HCT116 (cell line): ENCODE measurements around the gene FNBP1. TPM values are rescaled to one million over a fixed set of nuclear protein-coding genes. Genes with fewer than 3 reads are reported as not detected.
"Not testable (repeated sequence)": the region's sequence is repeated elsewhere in the genome, so short reads cannot be mapped to it uniquely, and the experiment has no call there.

ENCODE experiments used
- ATAC-seq: fragments of 200-7000 bp; cut with Tn5 transposase; 2 replicates; pipeline ENCODE4 v1.9.1; 2020; ENCODE audit warnings: mild to moderate bottlenecking, moderate library complexity
- BruUV-seq: library from RNA; stranded (reverse); fragments of 400-500 nt; replicated peaks from 2 replicates; lab custom pipeline; 2021; lab: Mats Ljungman, UMichigan
- CTCF ChIA-PET: fragments of 300-600 bp; sonication (Branson Sonifier 250); formaldehyde crosslinking; loops from one replicate; lab custom pipeline; 2021; ENCODE audit warnings: antibody characterized with exemption; lab: Charles Lee
- POLR2A ChIA-PET: fragments of 300-600, 350-600 bp; sonication (Branson Sonifier 250); formaldehyde crosslinking; loops from one replicate; lab custom pipeline; 2021; ENCODE audit warnings: antibody characterized with exemption; lab: Charles Lee
- RAD21 ChIA-PET, 2 experiments: fragments of 300-600 bp; sonication (Branson Sonifier 250); formaldehyde crosslinking; loops; one replicate each; lab custom pipeline; 2023; ENCODE audit warnings: low total read pairs in 2 of 2; ENCODE audit not compliant: uncharacterized antibody in 2 of 2, unreplicated experiment in 2 of 2, low non-redundant PET in 1 of 2; lab: Charles Lee
- DNase-seq: peaks from one replicate; pipeline ENCODE4 v3.0.0-alpha.2; 2010; ENCODE audit warnings: low read depth, low spot score
- H2AFZ ChIP-seq: fragments of 200-600 bp; shearing (Covaris generic), sonication (generic); 2 replicates; pipeline ENCODE4 v1.6.1; 2017; ENCODE audit warnings: low read depth, mixed run types, mixed read lengths, antibody characterized with exemption, low read length; ENCODE audit not compliant: poor library complexity, severe bottlenecking
- H3K27ac ChIP-seq: 2 replicates; pipeline ENCODE4 v1.5.1; 2012; ENCODE audit warnings: low read depth, low read length
- H3K27me3 ChIP-seq: fragments of 200-600 bp; sonication (generic); 2 replicates; pipeline ENCODE4 v1.6.1; 2016; ENCODE audit warnings: mixed run types, low read length, mixed read lengths; ENCODE audit not compliant: insufficient read depth
- H3K36me3 ChIP-seq, 2 experiments: fragments of 200-500 bp in 1 of 2; fragments of 200-600 bp in 1 of 2; sonication (Bioruptor generic) in 1 of 2; sonication (generic) in 1 of 2; 2 replicates each; pipeline versions ENCODE4 v1.5.1 to v1.6.1; 2014 to 2016; ENCODE audit warnings: low read length in 2 of 2, inconsistent platforms in 1 of 2, mixed read lengths in 1 of 2, mixed run types in 1 of 2; ENCODE audit not compliant: insufficient read depth in 2 of 2, control insufficient read depth in 1 of 2
- H3K4me1 ChIP-seq, 2 experiments: fragments of 200-600 bp in 1 of 2; sonication (generic) in 1 of 2; 2 replicates each; pipeline versions ENCODE4 v1.5.1 to v1.6.1; 2012 to 2017; ENCODE audit warnings: low read length in 2 of 2, inconsistent platforms in 1 of 2, mild to moderate bottlenecking in 1 of 2, mixed read lengths in 1 of 2, mixed run types in 1 of 2, moderate library complexity in 1 of 2; ENCODE audit not compliant: insufficient read depth in 2 of 2, control insufficient read depth in 1 of 2
- H3K4me2 ChIP-seq: fragments of 200-600 bp; sonication (generic); 2 replicates; pipeline ENCODE4 v1.6.1; 2017; ENCODE audit warnings: mixed run types, low read length, mixed read lengths
- H3K4me3 ChIP-seq, 2 experiments: fragments of 200-600 bp in 1 of 2; sonication (generic) in 1 of 2; replicated peaks in 1 of 2; 2 replicates each; pipeline ENCODE4 v1.5.1; 2011 to 2016; ENCODE audit warnings: low read length in 2 of 2, control low read depth in 1 of 2, low read depth in 1 of 2, mild to moderate bottlenecking in 1 of 2, mixed read lengths in 1 of 2, mixed run types in 1 of 2
- H3K79me2 ChIP-seq: fragments of 200-600 bp; sonication (generic); 2 replicates; pipeline ENCODE4 v1.6.1; 2017; ENCODE audit warnings: mild to moderate bottlenecking, mixed run types, low read length, moderate library complexity, mixed read lengths; ENCODE audit not compliant: insufficient read depth
- H3K9ac ChIP-seq: fragments of 200-600 bp; sonication (generic); 2 replicates; pipeline ENCODE4 v1.6.1; 2016; ENCODE audit warnings: low read length, mixed read lengths
- H3K9me2 ChIP-seq: fragments of 200-600 bp; sonication (generic), shearing (Covaris generic); 2 replicates; pipeline ENCODE4 v1.6.1; 2017; ENCODE audit warnings: mixed run types, mild to moderate bottlenecking, moderate library complexity; ENCODE audit not compliant: insufficient read depth
- H3K9me3 ChIP-seq, 2 experiments: fragments of 200-500 bp in 1 of 2; fragments of 200-600 bp in 1 of 2; sonication (Bioruptor generic) in 1 of 2; sonication (generic) in 1 of 2; 2 replicates each; pipeline ENCODE4 v1.6.1; 2014 to 2017; ENCODE audit warnings: low read length in 2 of 2, mixed read lengths in 2 of 2, inconsistent platforms in 1 of 2, low read depth in 1 of 2, mild to moderate bottlenecking in 1 of 2, mixed run types in 1 of 2, moderate library complexity in 1 of 2; ENCODE audit not compliant: control insufficient read depth in 1 of 2, insufficient read depth in 1 of 2
- H4K20me1 ChIP-seq: fragments of 200-600 bp; sonication (generic), shearing (Covaris generic); 2 replicates; pipeline ENCODE4 v1.6.1; 2017; ENCODE audit warnings: mixed run types, mild to moderate bottlenecking, moderate library complexity; ENCODE audit not compliant: insufficient read depth
- CEBPB ChIP-seq: IDR thresholded peaks from 2 replicates; pipeline ENCODE4 v1.6.1; 2012; ENCODE audit warnings: low read depth
- EGR1 ChIP-seq: IDR thresholded peaks from 2 replicates; pipeline ENCODE4 v1.6.1; 2012; ENCODE audit warnings: low read depth
- EZH2phosphoT487 ChIP-seq: fragments of 200-600 bp; IDR thresholded peaks from 2 replicates; pipeline ENCODE4 v1.6.1; 2018; ENCODE audit warnings: antibody characterized with exemption, borderline replicate concordance
- POLR2A ChIP-seq: IDR thresholded peaks from 2 replicates; pipeline ENCODE4 v1.7.0; 2011; ENCODE audit warnings: borderline replicate concordance; ENCODE audit not compliant: insufficient read depth, insufficient read length; ENCODE audit errors: extremely low read depth
- SIN3A ChIP-seq: IDR thresholded peaks from 2 replicates; pipeline ENCODE4 v1.6.1; 2012; ENCODE audit warnings: low read depth
- YY1 ChIP-seq: IDR thresholded peaks from 2 replicates; pipeline ENCODE4 v1.6.1; 2011; ENCODE audit warnings: low read length, low read depth, moderate library complexity, mild to moderate bottlenecking; ENCODE audit not compliant: insufficient replicate concordance; ENCODE audit errors: extremely low read depth
- ZNF274 ChIP-seq: fragments of 200-500 bp; sonication (Bioruptor generic); IDR thresholded peaks from 2 replicates; pipeline ENCODE4 v1.6.1; 2014; ENCODE audit warnings: mild to moderate bottlenecking, low read depth, low read length, inconsistent platforms
- intact Hi-C: fragments of 100-400 bp; cut with micrococcal nuclease; formaldehyde crosslinking; loops from 2 replicates; pipeline ENCODE4 v1.10.0; 2022
- total RNA-seq: library from RNA; stranded (reverse); gene quantifications from one replicate; pipeline ENCODE4 v1.2.1, GENCODE V29; 2021; ENCODE audit not compliant: unreplicated experiment
- TF ChIP-seq, protein P1 (sequence below): IDR thresholded peaks from 2 replicates; pipeline ENCODE4 v1.6.1; 2012; ENCODE audit warnings: low read depth
- TF ChIP-seq, protein P2 (sequence below): IDR thresholded peaks from 2 replicates; pipeline ENCODE4 v1.6.1; 2012

The FNBP1 gene
- total RNA-seq, 1 experiment from 2014 or later: 25.0 TPM

DNA sequence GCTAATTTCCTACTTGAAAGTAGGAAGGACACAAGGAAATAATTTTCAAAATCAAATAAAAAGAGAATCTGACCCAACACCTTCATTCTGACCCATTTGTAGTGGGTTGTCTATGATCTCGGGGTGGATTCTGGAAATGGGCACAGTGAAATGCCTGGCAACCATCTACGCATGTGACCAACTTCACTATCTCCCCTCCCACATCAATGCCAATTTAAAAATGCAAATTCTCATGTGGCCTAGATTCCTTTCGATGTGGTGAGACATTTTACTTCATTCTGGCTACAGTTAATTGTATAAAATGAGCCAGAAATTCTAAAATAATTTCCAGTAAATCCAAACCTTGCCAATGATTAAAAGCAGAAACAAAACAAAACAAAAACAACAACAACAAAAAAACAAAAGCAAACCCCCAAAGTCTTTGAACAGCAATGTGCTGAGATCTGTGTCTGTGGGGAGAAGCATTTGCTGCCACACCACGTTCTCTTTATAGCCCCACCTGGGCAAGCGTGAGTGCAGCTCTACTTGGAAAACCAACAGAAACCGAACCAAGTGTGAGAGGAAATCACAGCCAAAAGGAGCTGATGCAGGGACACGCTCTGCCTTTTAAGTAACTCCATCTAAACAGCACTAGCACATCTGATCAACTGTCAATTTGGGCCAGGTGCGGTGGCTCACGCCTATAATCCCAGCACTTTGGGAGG lies 148.7 kb downstream of the FNBP1 start:
- RAD21 ChIA-PET: no interaction called here
- Histone ChIP-seq H3K27ac (no peak overlapping the region), H2AFZ (no peak overlapping the region), H3K9me3 (no peaks in the 10 kb centered on the region), H3K4me2 (no peak overlapping the region), H3K36me3 (no peaks in the 10 kb centered on the region), H3K9me2 (no peaks in the 10 kb centered on the region), H4K20me1 (no peaks in the 10 kb centered on the region), H3K27me3 (no peaks in the 10 kb centered on the region), H3K4me1 (peaks cover 0 to 5% of the 10 kb centered on the region in 2 experiments; a peak in 2 of 4 replicates), H3K9ac (no peak overlapping the region), H3K79me2 (no peaks in the 10 kb centered on the region), H3K4me3 (no peak overlapping the region)
- no peak for ATAC-seq
- intact Hi-C loops: no loop called here
- BruUV-seq: no TSS peak
- no peak for DNase-seq
- POLR2A ChIA-PET: no interaction called here
- TF ChIP-seq ZNF274 (no peak), SIN3A (no peak), CEBPB (no peak), POLR2A (no peak)
- TF ChIP-seq, protein P1, sequence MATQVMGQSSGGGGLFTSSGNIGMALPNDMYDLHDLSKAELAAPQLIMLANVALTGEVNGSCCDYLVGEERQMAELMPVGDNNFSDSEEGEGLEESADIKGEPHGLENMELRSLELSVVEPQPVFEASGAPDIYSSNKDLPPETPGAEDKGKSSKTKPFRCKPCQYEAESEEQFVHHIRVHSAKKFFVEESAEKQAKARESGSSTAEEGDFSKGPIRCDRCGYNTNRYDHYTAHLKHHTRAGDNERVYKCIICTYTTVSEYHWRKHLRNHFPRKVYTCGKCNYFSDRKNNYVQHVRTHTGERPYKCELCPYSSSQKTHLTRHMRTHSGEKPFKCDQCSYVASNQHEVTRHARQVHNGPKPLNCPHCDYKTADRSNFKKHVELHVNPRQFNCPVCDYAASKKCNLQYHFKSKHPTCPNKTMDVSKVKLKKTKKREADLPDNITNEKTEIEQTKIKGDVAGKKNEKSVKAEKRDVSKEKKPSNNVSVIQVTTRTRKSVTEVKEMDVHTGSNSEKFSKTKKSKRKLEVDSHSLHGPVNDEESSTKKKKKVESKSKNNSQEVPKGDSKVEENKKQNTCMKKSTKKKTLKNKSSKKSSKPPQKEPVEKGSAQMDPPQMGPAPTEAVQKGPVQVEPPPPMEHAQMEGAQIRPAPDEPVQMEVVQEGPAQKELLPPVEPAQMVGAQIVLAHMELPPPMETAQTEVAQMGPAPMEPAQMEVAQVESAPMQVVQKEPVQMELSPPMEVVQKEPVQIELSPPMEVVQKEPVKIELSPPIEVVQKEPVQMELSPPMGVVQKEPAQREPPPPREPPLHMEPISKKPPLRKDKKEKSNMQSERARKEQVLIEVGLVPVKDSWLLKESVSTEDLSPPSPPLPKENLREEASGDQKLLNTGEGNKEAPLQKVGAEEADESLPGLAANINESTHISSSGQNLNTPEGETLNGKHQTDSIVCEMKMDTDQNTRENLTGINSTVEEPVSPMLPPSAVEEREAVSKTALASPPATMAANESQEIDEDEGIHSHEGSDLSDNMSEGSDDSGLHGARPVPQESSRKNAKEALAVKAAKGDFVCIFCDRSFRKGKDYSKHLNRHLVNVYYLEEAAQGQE: no peak
- CTCF ChIA-PET: no interaction called here

DNA sequence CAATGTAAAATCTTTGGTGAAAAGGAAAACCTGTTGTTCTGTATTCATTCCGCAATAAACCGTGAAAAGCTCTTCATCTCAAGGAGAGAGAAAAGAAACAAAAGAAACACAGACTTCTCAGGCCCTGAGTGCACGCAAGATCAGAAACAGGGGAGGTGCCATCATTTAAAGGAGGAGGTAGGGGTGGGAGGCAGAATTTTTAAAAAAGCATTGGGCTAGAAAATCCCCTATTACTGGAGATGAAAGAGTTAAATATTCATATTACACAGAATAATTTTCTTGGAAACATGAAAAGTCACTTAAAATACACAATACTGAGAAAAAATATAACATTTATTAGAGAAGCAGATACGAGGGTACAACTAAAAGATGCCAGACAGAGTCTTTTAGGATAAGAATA lies 151.4 kb downstream of the FNBP1 start:
- DNase-seq (no peak), ATAC-seq (no peak)
- H3K79me2 ChIP-seq: no peaks in the 10 kb centered on the region
- no peak for TF ChIP-seq EGR1
- TF ChIP-seq YY1: no peak
- TF ChIP-seq EZH2phosphoT487: no peak
- TF ChIP-seq, protein P2, sequence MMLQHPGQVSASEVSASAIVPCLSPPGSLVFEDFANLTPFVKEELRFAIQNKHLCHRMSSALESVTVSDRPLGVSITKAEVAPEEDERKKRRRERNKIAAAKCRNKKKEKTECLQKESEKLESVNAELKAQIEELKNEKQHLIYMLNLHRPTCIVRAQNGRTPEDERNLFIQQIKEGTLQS: no peak
- ChIA-PET RAD21 (interaction anchor here in 1 of 2 experiments (0.6 kb wide), 1 partner anchor 53 kb away, joined by 4 read pairs; no protein-coding TSS in a partner anchor), POLR2A (no interaction called here), CTCF (no interaction called here)
- no peak overlapping the region for H3K4me2 ChIP-seq
- H3K9me3 ChIP-seq: no peaks in the 10 kb centered on the region
- H3K36me3 ChIP-seq: no peaks in the 10 kb centered on the region
- H4K20me1 ChIP-seq: no peaks in the 10 kb centered on the region
- no peak overlapping the region for H3K27ac ChIP-seq
- intact Hi-C loops: no loop called here
- no peak overlapping the region for H2AFZ ChIP-seq
- no peaks in the 10 kb centered on the region for H3K9me2 ChIP-seq
- no TSS peak for BruUV-seq
- no peak overlapping the region for H3K4me3 ChIP-seq
- H3K9ac ChIP-seq: no peak overlapping the region
- H3K27me3 ChIP-seq: no peaks in the 10 kb centered on the region
- peaks cover under 1% of the 10 kb centered on the region in 2 experiments; a peak in 3 of 4 replicates for H3K4me1 ChIP-seq

DNA sequence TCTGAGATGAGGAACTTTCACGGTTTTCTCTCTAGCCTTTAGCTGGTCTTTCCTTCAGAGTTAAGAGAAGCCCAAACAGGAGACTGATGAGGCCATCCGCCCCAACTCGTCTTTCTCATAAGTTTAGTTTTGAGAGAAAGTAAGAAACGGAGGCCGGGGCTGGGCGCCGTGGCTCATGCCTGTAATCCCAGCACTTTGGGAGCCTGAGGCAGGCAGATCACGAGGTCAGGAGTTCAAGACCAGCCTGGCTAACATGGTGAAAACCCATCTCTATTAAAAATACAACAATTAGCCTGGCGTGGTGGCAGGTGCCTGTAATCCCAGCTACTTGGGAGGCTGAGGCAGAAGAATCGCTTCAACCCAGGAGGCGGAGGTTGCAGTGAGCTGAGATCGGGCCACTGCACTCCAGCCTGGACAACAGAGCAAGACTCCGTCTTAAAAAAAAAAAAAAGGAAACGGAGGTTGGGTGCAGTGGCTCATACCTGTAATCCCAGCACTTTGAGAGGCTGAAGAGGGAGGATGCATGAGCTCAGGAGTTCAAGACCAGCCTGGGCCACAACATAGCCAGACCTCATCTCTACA lies 152.2 kb downstream of the FNBP1 start:
- H2AFZ ChIP-seq, intact Hi-C loops: not testable (repeated sequence)

More for the DNA sequence above, 152.2 kb downstream of the FNBP1 start:
- H4K20me1 ChIP-seq, H3K4me1 ChIP-seq, H3K79me2 ChIP-seq, H3K36me3 ChIP-seq, H3K27ac ChIP-seq, BruUV-seq, H3K27me3 ChIP-seq, ATAC-seq, H3K4me3 ChIP-seq, H3K9ac ChIP-seq, CTCF ChIA-PET, H3K9me2 ChIP-seq, H3K9me3 ChIP-seq, DNase-seq, H3K4me2 ChIP-seq: not testable (repeated sequence)
- ChIA-PET POLR2A (interaction anchor here (0.6 kb wide), 1 partner anchor 255 kb away, joined by 4 read pairs; no protein-coding TSS in a partner anchor), RAD21 (interaction anchor here in 1 of 2 experiments (0.6 kb wide), 1 partner anchor 52 kb away, joined by 4 read pairs; no protein-coding TSS in a partner anchor)
